Amniotic epithelial cell (primary cell): ENCODE results near the gene CCDC71.

Experiments
- DNase-seq: peaks from one replicate; pipeline ENCODE4 v3.0.0-alpha.2; 2010; ENCODE audit warnings: low read depth

Gene CCDC71

GRCh38 chr3:49166752-49167556, 823 bp upstream of the CCDC71 start:
- no peak for DNase-seq

GRCh38 chr3:49164983-49165720, 979 bp downstream of the CCDC71 start:
- no peak for DNase-seq

- no peak for DNase-seq
These were observed 2.5 kb downstream of the CCDC71 start for GRCh38 chr3:49163609-49164008.

GRCh38 chr3:49162751-49163419, 3.2 kb downstream of the CCDC71 start:
- DNase-seq: no peak

- DNase-seq: no peak
These were observed 4.2 kb downstream of the CCDC71 start for GRCh38 chr3:49161808-49162530.

GRCh38 chr3:49161197-49161596, 4.9 kb downstream of the CCDC71 start:
- DNase-seq: no peak

GRCh38 chr3:49158792-49159191, 7.3 kb downstream of the CCDC71 start:
- no peak for DNase-seq

- no peak for DNase-seq
These were observed 7.9 kb downstream of the CCDC71 start for GRCh38 chr3:49158103-49158709.

- DNase-seq: no peak
These were observed 8.8 kb downstream of the CCDC71 start for GRCh38 chr3:49157289-49157688.

GRCh38 chr3:49153349-49153912, 12.7 kb downstream of the CCDC71 start:
- DNase-seq: no peak

- DNase-seq: no peak
These were observed 14.5 kb downstream of the CCDC71 start for GRCh38 chr3:49151610-49152009.

- no peak for DNase-seq
These were observed 18.0 kb downstream of the CCDC71 start for GRCh38 chr3:49148159-49148558.

GRCh38 chr3:49140080-49140479, 26.1 kb downstream of the CCDC71 start:
- no peak for DNase-seq

GRCh38 chr3:49135499-49135898, 30.6 kb downstream of the CCDC71 start:
- no peak for DNase-seq

- no peak for DNase-seq
These were observed 31.5 kb downstream of the CCDC71 start for GRCh38 chr3:49134471-49135265.

- DNase-seq: peak; percentile 88
These were observed 32.7 kb downstream of the CCDC71 start for GRCh38 chr3:49133226-49133951.

GRCh38 chr3:49132437-49133225, 33.5 kb downstream of the CCDC71 start, which contains the start of gene LAMB2:
LAMB2 (minus strand) TSS chr3:49133050; CDS start chr3:49132867, 183 bp downstream.
- DNase-seq: peak; percentile 69

- DNase-seq: no peak
These were observed 34.1 kb downstream of the CCDC71 start for GRCh38 chr3:49132073-49132436.

GRCh38 chr3:49131576-49131975, 34.6 kb downstream of the CCDC71 start:
- no peak for DNase-seq
